PC-9 (cell line): ENCODE results near the gene APOBR. TPM values are rescaled to one million over a fixed set of nuclear protein-coding genes. Genes with fewer than 3 reads are reported as not detected.

Experiments
- BruUV-seq: library from RNA; stranded (reverse); fragments of 400-500 nt; replicated peaks from 2 replicates; lab custom pipeline; 2021; lab: Mats Ljungman, UMichigan
- CTCF ChIA-PET: fragments of 300-600 bp; sonication (Branson Sonifier 250); formaldehyde crosslinking; loops from one replicate; lab custom pipeline; 2022; ENCODE audit warnings: antibody characterized with exemption; lab: Charles Lee
- POLR2A ChIA-PET: fragments of 300-600 bp; sonication (Branson Sonifier 250); formaldehyde crosslinking; loops from one replicate; lab custom pipeline; 2022; ENCODE audit warnings: antibody characterized with exemption; ENCODE audit not compliant: unreplicated experiment; lab: Charles Lee
- DNase-seq, 2 experiments: peaks; one replicate each; pipeline versions ENCODE4 v3.0.0 to v3.0.0-alpha.2; 2015 to 2022; ENCODE audit warnings: mixed read lengths in 1 of 2
- H2AFZ ChIP-seq: fragments of 200-600 bp; sonication (generic); 2 replicates; pipeline ENCODE4 v1.8.1; 2017; ENCODE audit warnings: antibody characterized with exemption
- H3F3A ChIP-seq: fragments of 200-600 bp; sonication (generic); 2 replicates; pipeline ENCODE4 v1.8.1; 2017; ENCODE audit warnings: antibody characterized with exemption, mild to moderate bottlenecking, low read depth; ENCODE audit not compliant: insufficient read depth
- H3K27ac ChIP-seq: fragments of 200-600 bp; sonication (generic); 2 replicates; pipeline ENCODE4 v1.6.1; 2016; ENCODE audit warnings: mixed run types
- H3K27me3 ChIP-seq: fragments of 200-600 bp; sonication (generic); 2 replicates; pipeline ENCODE4 v1.6.1; 2016; ENCODE audit warnings: low read depth, mixed run types; ENCODE audit not compliant: insufficient read depth
- H3K36me3 ChIP-seq: fragments of 200-600 bp; sonication (generic); 2 replicates; pipeline ENCODE4 v1.6.1; 2016; ENCODE audit warnings: low read depth, mixed run types
- H3K4me1 ChIP-seq: fragments of 200-600 bp; sonication (generic); replicated peaks from 2 replicates; pipeline ENCODE4 v1.6.1; 2016; ENCODE audit warnings: mixed run types; ENCODE audit not compliant: insufficient read depth
- H3K4me2 ChIP-seq: fragments of 200-600 bp; sonication (generic); 2 replicates; pipeline ENCODE4 v1.6.1; 2017; ENCODE audit warnings: mixed run types
- H3K4me3 ChIP-seq: fragments of 200-600 bp; sonication (generic); 2 replicates; pipeline ENCODE4 v1.6.1; 2016; ENCODE audit warnings: mixed run types
- H3K79me2 ChIP-seq: fragments of 200-600 bp; sonication (generic); 2 replicates; pipeline ENCODE4 v1.6.1; 2017; ENCODE audit warnings: low read depth, mixed run types
- H3K9me2 ChIP-seq: fragments of 200-600 bp; sonication (generic); 2 replicates; pipeline ENCODE4 v1.8.1; 2017; ENCODE audit warnings: mild to moderate bottlenecking; ENCODE audit not compliant: insufficient read depth
- H3K9me3 ChIP-seq: fragments of 200-600 bp; sonication (generic); 2 replicates; pipeline ENCODE4 v1.8.1; 2016; ENCODE audit warnings: low read depth; ENCODE audit not compliant: insufficient read depth
- H4K20me1 ChIP-seq: fragments of 200-600 bp; sonication (generic); 2 replicates; pipeline ENCODE4 v1.8.1; 2017; ENCODE audit not compliant: insufficient read depth
- CTCF ChIP-seq: fragments of 200-600 bp; sonication (generic); conservative IDR thresholded peaks from 2 replicates; pipeline ENCODE4 v1.6.1; 2017; ENCODE audit warnings: mixed run types, antibody characterized with exemption, mild to moderate bottlenecking, moderate library complexity
- EZH2 ChIP-seq: fragments of 200-600 bp; sonication (generic); IDR thresholded peaks from 2 replicates; pipeline ENCODE4 v1.8.0; 2017; ENCODE audit warnings: antibody characterized with exemption, low read depth
- intact Hi-C: fragments of 100-400 bp; cut with micrococcal nuclease; formaldehyde crosslinking; loops from one replicate; pipeline ENCODE4 v1.10.0; 2022; ENCODE audit not compliant: unreplicated experiment
- total RNA-seq: library from RNA; stranded (reverse); gene quantifications from 2 replicates; pipeline ENCODE4 v1.2.3, GENCODE V29; 2021

APOBR gene
- total RNA-seq, 1 experiment from 2014 or later = 2.4 TPM

GRCh38 chr16:28473714-28474265 is 20.7 kb upstream of the APOBR start:
- no peaks in the 10 kb centered on the region for H3K79me2 ChIP-seq
- intact Hi-C loops = no loop called here
- ChIA-PET CTCF (no interaction called here), POLR2A (no interaction called here)
- H3K36me3 ChIP-seq = peaks cover 19% of the 10 kb centered on the region; the same call in 1 of the 2 replicates
- no peaks in the 10 kb centered on the region for H3K9me3 ChIP-seq
- no peaks in the 10 kb centered on the region for H3K27me3 ChIP-seq
- no TSS peak for BruUV-seq
- H3K9me2 ChIP-seq = no peaks in the 10 kb centered on the region
- no peak overlapping the region for H2AFZ ChIP-seq
- H3K4me3 ChIP-seq = no peak overlapping the region
- H3K4me2 ChIP-seq = no peak overlapping the region
- DNase-seq = no peak
- H3K4me1 ChIP-seq = no peaks in the 10 kb centered on the region
- TF ChIP-seq CTCF (no peak), EZH2 (no peak)
- H3F3A ChIP-seq = peaks cover 29% of the 10 kb centered on the region
- no peaks in the 10 kb centered on the region; the same call in 1 of the 2 replicates for H4K20me1 ChIP-seq
- H3K27ac ChIP-seq = no peak overlapping the region

- H2AFZ ChIP-seq = no peak overlapping the region
- no peak overlapping the region for H3K4me3 ChIP-seq
- no peaks in the 10 kb centered on the region for H3K27me3 ChIP-seq
- H3K79me2 ChIP-seq = no peaks in the 10 kb centered on the region
- H3K9me3 ChIP-seq = no peaks in the 10 kb centered on the region
- no peak for DNase-seq
- BruUV-seq = no TSS peak
- H3K36me3 ChIP-seq = peaks cover 32% of the 10 kb centered on the region; the same call in 1 of the 2 replicates
- H3K4me1 ChIP-seq = no peaks in the 10 kb centered on the region
- TF ChIP-seq EZH2 (no peak), CTCF (no peak)
- intact Hi-C loops = no loop called here
- ChIA-PET CTCF (no interaction called here), POLR2A (no interaction called here)
- no peaks in the 10 kb centered on the region; the same call in 1 of the 2 replicates for H4K20me1 ChIP-seq
- H3K9me2 ChIP-seq = no peaks in the 10 kb centered on the region
- no peak overlapping the region for H3K4me2 ChIP-seq
- peaks cover 29% of the 10 kb centered on the region for H3F3A ChIP-seq
- no peak overlapping the region for H3K27ac ChIP-seq
Observed at GRCh38 chr16:28475221-28475620, 19.2 kb upstream of the APOBR start.

DNA sequence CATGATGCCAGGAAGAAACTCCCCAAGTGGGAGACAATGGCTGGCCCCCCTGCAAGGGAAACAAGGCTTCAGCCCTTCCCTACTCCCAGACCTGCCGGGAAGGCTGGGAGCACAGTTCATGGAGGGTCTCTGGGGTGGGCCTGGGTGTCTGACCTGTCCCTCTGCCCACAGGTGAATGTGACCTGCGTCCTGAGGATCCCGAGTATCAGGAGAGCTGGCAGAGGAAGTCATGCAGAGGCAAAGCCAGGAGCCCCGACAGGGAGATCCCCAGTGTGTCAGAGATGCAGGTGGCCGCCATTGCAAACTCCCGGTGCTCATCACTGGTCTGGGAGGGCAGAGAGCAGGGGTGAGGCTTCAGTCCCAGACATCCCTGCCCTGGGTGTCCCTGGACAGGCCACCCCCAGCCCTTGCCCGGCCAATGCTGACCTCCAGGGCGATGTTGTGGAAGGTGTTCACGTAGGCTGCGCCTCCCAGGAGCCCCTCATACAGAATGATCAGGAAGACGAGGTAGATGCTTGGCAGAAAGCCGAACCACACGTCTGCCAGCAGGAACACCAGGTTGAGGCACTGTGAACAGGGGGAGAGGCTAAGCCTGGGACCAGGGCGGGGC is 17.0 kb upstream of the APOBR start:
- no peak overlapping the region for H2AFZ ChIP-seq
- intact Hi-C loops = no loop called here
- no peaks in the 10 kb centered on the region for H3K4me1 ChIP-seq
- no peak for TF ChIP-seq CTCF
- no peak for TF ChIP-seq EZH2
- H3K27ac ChIP-seq = no peak overlapping the region
- no peaks in the 10 kb centered on the region for H3K9me2 ChIP-seq
- H3K36me3 ChIP-seq = peaks cover 42% of the 10 kb centered on the region
- ChIA-PET POLR2A (no interaction called here), CTCF (no interaction called here)
- H3K27me3 ChIP-seq = no peaks in the 10 kb centered on the region
- no peaks in the 10 kb centered on the region for H3K9me3 ChIP-seq
- no peak overlapping the region for H3K4me2 ChIP-seq
- H3F3A ChIP-seq = peaks cover 29% of the 10 kb centered on the region
- DNase-seq = no peak
- no peak overlapping the region for H3K4me3 ChIP-seq
- no TSS peak for BruUV-seq
- H3K79me2 ChIP-seq = no peaks in the 10 kb centered on the region
- H4K20me1 ChIP-seq = no peaks in the 10 kb centered on the region; the same call in 1 of the 2 replicates
